ENCODE results near the gene BACE1.
"Not testable (repeated sequence)": the region's sequence is repeated elsewhere in the genome, so short reads cannot be mapped to it uniquely, and the experiment has no call there.

BACE1 gene

GRCh38 chr11:117273550-117274289 lies 42.3 kb downstream of the BACE1 start:
- DNase-seq (ENCODE audit: low read depth), result no peak

DNA sequence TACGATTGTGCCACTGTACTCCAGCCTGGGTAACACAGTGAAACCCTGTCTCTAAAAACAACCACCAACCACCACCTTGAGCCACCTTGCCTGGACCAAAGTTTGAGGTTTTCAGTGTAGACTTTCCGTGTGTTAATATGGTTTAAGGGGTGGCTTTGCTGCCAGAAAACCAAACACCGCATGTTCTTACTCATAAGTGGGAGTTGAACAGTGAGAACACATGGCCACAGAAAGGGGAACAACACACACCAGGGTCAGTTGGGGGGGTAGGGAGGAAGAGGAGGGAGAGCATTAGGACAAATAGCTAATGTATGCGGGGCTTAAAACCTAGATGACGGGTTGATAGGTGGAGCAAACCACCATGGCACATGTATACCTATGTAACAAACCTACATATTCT lies 43.9 kb downstream of the BACE1 start:
- not testable (repeated sequence) for DNase-seq (ENCODE audit: low read depth)

DNA sequence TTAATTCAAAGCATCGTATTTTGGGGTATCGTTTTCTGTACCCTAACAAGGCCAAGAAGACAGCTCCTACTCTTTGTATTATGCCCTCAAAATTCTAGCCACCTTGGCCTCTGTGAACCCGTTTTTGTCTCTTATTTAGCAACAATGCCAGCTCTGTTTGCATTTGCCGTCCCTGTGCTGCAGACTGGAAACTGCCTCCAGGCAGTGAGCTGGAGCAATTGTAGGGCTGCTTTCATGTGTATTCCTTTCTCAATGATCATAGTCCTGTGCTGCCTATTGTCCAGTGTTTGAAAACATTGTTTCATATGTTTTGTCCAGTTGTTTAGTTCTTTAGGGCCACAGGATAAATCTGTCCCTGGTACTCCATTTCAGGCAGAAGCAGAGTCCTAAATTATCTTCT lies 44.8 kb downstream of the BACE1 start:
- DNase-seq (ENCODE audit: low read depth), result no peak

GRCh38 chr11:117269856-117270255 lies 46.2 kb downstream of the BACE1 start:
- no peak for DNase-seq (ENCODE audit: low read depth)

GRCh38 chr11:117265745-117266144 lies 50.3 kb downstream of the BACE1 start:
- DNase-seq (ENCODE audit: low read depth), result no peak

DNA sequence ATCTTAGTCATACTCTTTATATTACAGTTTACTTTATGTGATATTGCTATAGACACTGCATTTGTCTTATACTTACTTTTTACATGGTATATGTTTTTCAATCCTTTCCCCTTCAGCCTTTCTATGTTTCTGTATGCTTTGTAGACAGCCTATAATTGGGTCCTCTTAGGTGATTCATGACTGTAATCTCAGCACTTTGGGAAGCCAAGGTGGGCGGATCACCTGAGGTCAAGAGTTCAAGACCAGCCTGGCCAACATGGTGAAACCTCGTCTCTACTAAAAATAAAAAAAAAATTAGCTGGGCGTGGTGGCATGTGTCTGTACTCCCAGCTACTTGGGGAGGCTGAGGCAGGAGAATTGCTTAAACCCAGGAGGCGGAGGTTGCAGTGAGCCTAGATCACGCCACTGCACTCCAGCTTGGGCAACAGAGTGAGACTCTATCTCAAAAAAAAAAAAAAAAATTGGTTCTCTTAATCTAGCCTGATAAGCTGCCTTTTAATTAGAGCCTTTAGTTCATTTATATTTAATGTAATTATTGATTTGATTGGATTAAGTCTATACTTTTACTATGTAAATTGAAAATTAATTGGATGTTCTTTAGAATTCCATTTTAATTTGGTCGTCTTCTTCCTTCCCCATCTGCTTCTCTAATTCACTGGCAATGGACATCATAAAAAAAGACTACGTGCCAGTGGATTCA lies 51.3 kb downstream of the BACE1 start:
- not testable (repeated sequence) for DNase-seq (ENCODE audit: low read depth)

DNA sequence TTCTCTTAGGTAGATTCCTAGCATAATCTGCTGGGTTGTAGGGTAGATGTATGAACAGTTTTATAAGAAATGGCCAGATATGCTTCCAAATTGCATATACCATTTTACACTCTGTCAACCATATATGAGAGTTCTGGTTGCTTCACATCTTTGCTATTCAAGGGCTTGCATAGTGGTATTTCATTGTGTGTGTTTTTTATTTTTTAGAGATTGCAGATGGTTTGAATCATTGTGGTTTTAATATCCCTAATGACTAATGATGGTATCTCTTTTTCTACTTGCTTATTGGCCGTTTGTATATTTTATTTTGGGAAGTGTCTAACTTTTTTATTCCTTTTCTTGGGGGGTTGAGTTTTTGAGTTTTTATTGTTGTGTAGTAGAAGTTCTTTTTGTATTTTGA lies 56.6 kb downstream of the BACE1 start:
- DNase-seq (ENCODE audit: low read depth), result no peak

DNA sequence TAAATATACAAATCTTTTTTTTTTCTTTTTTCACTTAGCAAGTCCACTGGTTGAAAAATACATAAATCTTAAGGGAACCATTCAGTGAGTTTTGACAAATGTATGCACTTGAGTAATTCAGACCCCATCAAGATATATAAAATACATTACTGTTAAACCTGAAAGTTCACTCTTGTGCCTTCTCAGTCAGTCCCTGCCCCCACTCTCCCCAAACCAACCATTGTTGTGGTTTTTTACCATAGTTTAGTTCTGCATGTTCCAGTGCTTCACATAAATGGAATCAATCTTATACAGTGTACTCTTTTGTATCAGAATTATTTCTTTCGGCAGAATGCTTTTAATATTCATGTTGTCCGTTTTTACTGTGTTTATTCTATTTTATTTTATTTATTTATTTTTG lies 57.5 kb downstream of the BACE1 start:
- no peak for DNase-seq (ENCODE audit: low read depth)

- DNase-seq (ENCODE audit: low read depth), result no peak
Measured at GRCh38 chr11:117256573-117256972, 59.5 kb downstream of the BACE1 start.

DNA sequence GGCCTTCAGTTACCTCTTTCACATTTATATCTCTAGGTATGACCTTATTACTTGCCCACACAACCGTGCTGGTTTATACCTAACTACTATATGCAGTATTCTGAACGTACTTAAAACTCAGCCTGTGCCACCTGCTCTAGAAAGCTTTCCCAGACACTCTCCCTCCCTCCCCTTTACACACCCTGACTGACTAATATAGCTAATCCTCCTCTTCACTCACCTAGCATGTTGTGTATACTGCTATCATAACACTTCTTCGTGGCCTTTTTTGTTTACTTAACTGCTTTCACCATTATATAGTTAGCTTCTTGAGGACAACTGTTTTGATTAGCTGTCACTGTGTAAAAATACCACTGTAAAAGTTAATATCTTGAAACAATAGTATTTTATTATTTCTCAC lies 60.1 kb downstream of the BACE1 start:
- no peak for DNase-seq (ENCODE audit: low read depth)

DNA sequence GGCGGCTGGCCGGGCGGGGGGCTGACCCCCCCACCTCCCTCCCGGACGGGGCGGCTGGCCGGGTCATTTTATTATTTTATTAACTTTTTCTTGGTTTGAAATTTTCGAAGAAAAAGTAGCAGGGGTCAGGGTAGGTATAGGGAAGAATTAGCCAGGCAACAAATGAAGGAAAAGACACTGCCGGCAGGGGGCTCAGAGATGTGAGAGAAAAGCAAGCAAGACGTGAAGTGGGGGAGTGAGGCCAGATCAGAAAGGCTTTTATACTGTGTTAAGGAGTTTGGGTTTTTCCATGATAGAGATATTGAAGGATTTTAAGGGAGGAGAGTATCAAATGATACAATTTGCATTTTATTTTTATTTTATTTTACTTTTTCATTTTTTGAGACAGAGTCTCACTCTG lies 64.5 kb downstream of the BACE1 start:
- DNase-seq (ENCODE audit: low read depth), result no peak

GRCh38 chr11:117249571-117249970 lies 66.5 kb downstream of the BACE1 start:
- no peak for DNase-seq (ENCODE audit: low read depth)

GRCh38 chr11:117248341-117248740 lies 67.7 kb downstream of the BACE1 start:
- no peak for DNase-seq (ENCODE audit: low read depth)

DNA sequence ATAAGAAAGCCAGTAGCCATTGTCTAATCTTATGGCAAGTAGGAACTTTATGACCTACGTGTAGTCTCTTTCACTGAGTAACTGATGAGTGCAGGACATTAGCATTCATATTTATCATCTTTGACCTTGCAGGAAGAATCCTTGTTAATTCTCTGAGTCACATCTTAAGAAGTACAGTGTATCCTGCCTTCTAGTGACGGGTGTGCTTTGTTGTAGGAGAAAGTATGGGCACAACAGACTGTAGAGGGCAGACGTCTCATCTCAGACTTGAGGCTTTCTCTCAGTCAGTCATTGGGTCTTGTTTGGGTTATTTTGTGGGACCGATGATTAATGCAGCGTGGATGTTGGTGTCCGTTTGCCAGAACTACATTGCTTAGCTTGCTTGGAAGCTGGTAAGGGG lies 76.8 kb downstream of the BACE1 start:
- no peak for DNase-seq (ENCODE audit: low read depth)

GRCh38 chr11:117238221-117238620 lies 77.8 kb downstream of the BACE1 start:
- no peak for DNase-seq (ENCODE audit: low read depth)

Measured in activated gamma-delta T cell treated with anti-CD3 and anti-CD28 coated beads, Interleukin-2, amount 50 U/mL, for 16 hours (primary cell).